HL-60 (cell line): ENCODE measurements around the gene TOX3.

Source experiments
- DNase-seq, 2 experiments: peaks; one replicate each; pipeline ENCODE4 v3.0.0-alpha.2; 2010 to 2020; ENCODE audit warnings: low read depth in 1 of 2, low spot score in 1 of 2
- H3K27ac ChIP-seq: fragments of 250-450 bp; sonication (Bioruptor Pico); replicated peaks from 2 replicates; pipeline ENCODE4 v1.5.1; 2020; ENCODE audit warnings: mild to moderate bottlenecking, moderate library complexity
- H3K27me3 ChIP-seq: fragments of 250-450 bp; sonication (Bioruptor Pico); 2 replicates; pipeline ENCODE4 v1.5.1; 2021; ENCODE audit warnings: mild to moderate bottlenecking, moderate library complexity; ENCODE audit not compliant: insufficient read depth, poor library complexity, severe bottlenecking
- H3K4me3 ChIP-seq: replicated peaks from 2 replicates; pipeline ENCODE4 v1.5.1; 2011; ENCODE audit warnings: mild to moderate bottlenecking, control low read depth, low read length; ENCODE audit not compliant: insufficient read depth
- CTCF ChIP-seq: IDR thresholded peaks from one replicate; pipeline ENCODE4 v1.5.1; 2011; ENCODE audit warnings: low read length, control low read depth, inconsistent platforms; ENCODE audit not compliant: insufficient read depth
- GABPA ChIP-seq: IDR thresholded peaks from 2 replicates; pipeline ENCODE4 v1.6.1; 2012; ENCODE audit warnings: low read depth
- POLR2AphosphoS5 ChIP-seq: IDR thresholded peaks from 2 replicates; pipeline ENCODE4 v1.6.1; 2012; ENCODE audit warnings: low read depth
- REST ChIP-seq: IDR thresholded peaks from 2 replicates; pipeline ENCODE4 v1.6.1; 2012; ENCODE audit warnings: low read depth; ENCODE audit not compliant: insufficient replicate concordance
- SPI1 ChIP-seq: IDR thresholded peaks from 2 replicates; pipeline ENCODE4 v1.6.1; 2012; ENCODE audit warnings: low read depth, mild to moderate bottlenecking, borderline replicate concordance

Gene TOX3

GRCh38 chr16:52521570-52521969 lies 25.4 kb downstream of the TOX3 start:
- H3K27ac ChIP-seq: no peak overlapping the region
- H3K27me3 ChIP-seq: no peaks in the 10 kb centered on the region
- no peak for DNase-seq
- TF ChIP-seq REST (no peak), CTCF (no peak), SPI1 (no peak), POLR2AphosphoS5 (no peak), GABPA (no peak)
- H3K4me3 ChIP-seq: no peak overlapping the region

GRCh38 chr16:52518884-52519283 lies 28.1 kb downstream of the TOX3 start:
- Histone ChIP-seq H3K27me3 (no peaks in the 10 kb centered on the region), H3K4me3 (no peak overlapping the region), H3K27ac (no peak overlapping the region)
- no peak for DNase-seq
- TF ChIP-seq REST (no peak), GABPA (no peak), CTCF (no peak), SPI1 (no peak), POLR2AphosphoS5 (no peak)

- no peak overlapping the region for H3K27ac ChIP-seq
- H3K4me3 ChIP-seq: no peak overlapping the region
- H3K27me3 ChIP-seq: no peaks in the 10 kb centered on the region
- DNase-seq: no peak
- peak; percentile 87 for TF ChIP-seq REST
- TF ChIP-seq CTCF: no peak
Observed at GRCh38 chr16:52515068-52515671, 31.8 kb downstream of the TOX3 start.
